Skeletal muscle tissue (tissue), 4 donors: ENCODE data around the gene TEX13B. TPM values are rescaled to one million over a fixed set of nuclear protein-coding genes. Genes with fewer than 3 reads are reported as not detected.
A peak's percentile ranks its signal among the peaks of the same experiment; 100 is the strongest.
"Not testable (repeated sequence)": the region's sequence is repeated elsewhere in the genome, so short reads cannot be mapped to it uniquely, and the experiment has no call there.

Experiments used
- H3K27ac ChIP-seq: one replicate; pipeline ENCODE4 v1.7.0; 2013; ENCODE audit warnings: mild to moderate bottlenecking, low read depth, low read length, inconsistent platforms
- H3K27me3 ChIP-seq, 3 donors: one replicate each; pipeline ENCODE4 v1.7.0; 2013; ENCODE audit warnings: low read length in 3 of 3; ENCODE audit not compliant: control insufficient read depth in 3 of 3, insufficient read depth in 3 of 3
- H3K36me3 ChIP-seq, 3 donors: one replicate each; pipeline ENCODE4 v1.7.0; 2013; ENCODE audit warnings: low read length in 3 of 3; ENCODE audit not compliant: control insufficient read depth in 3 of 3, insufficient read depth in 3 of 3
- H3K4me1 ChIP-seq, 3 donors: one replicate each; pipeline ENCODE4 v1.7.0; 2013; ENCODE audit warnings: low read length in 3 of 3, mild to moderate bottlenecking in 3 of 3; ENCODE audit not compliant: control insufficient read depth in 3 of 3, insufficient read depth in 3 of 3
- H3K4me3 ChIP-seq, 3 donors: one replicate each; pipeline ENCODE4 v1.7.0; 2013; ENCODE audit warnings: low read length in 3 of 3
- H3K9ac ChIP-seq, 3 donors: one replicate each; pipeline ENCODE4 v1.7.0; 2013; ENCODE audit warnings: low read length in 3 of 3, mild to moderate bottlenecking in 3 of 3, moderate library complexity in 2 of 3, low read depth in 1 of 3
- H3K9me3 ChIP-seq, 3 donors: one replicate each; pipeline ENCODE4 v1.7.0; 2013; ENCODE audit warnings: low read length in 3 of 3; ENCODE audit not compliant: control insufficient read depth in 3 of 3
- total RNA-seq: library from RNA; depleted of rRNA; stranded (reverse); fragments of >200 nt; gene quantifications from one replicate; pipeline ENCODE4 v1.2.3, GENCODE V29; 2014
- donor health status: Osteomylitis.

TEX13B gene
- total RNA-seq, 1 donor from 2014 or later, result not detected

- not testable (repeated sequence) for H3K36me3 ChIP-seq, H3K27ac ChIP-seq, H3K4me1 ChIP-seq, H3K9me3 ChIP-seq, H3K4me3 ChIP-seq, H3K27me3 ChIP-seq, H3K9ac ChIP-seq
Measured at GRCh38 chrX:107955337-107955736, 26.8 kb downstream of the TEX13B start.

- Histone ChIP-seq H3K36me3 (no peaks in the 10 kb centered on the region), H3K4me3 (no peak overlapping the region)
Measured at GRCh38 chrX:107940095-107940494, 42.1 kb downstream of the TEX13B start.

GRCh38 chrX:107936434-107936730 is 45.8 kb downstream of the TEX13B start:
- H3K36me3 ChIP-seq, result no peaks in the 10 kb centered on the region
- peaks cover 7 to 16% (median 8%) of the 10 kb centered on the region in 3 donors for H3K27me3 ChIP-seq
- H3K4me3 ChIP-seq, result no peak overlapping the region
- H3K9ac ChIP-seq, result no peak overlapping the region
- H3K27ac ChIP-seq, result no peak overlapping the region
- no peaks in the 10 kb centered on the region for H3K9me3 ChIP-seq
- H3K4me1 ChIP-seq, result peaks cover 0 to 6% (median 2%) of the 10 kb centered on the region in 3 donors

More at GRCh38 chrX:107940095-107940494, 42.1 kb downstream of the TEX13B start:
- Histone ChIP-seq H3K9ac (no peak overlapping the region), H3K9me3 (no peaks in the 10 kb centered on the region), H3K4me1 (peaks cover 0 to 6% (median 2%) of the 10 kb centered on the region in 3 donors), H3K27ac (no peak overlapping the region), H3K27me3 (peaks cover 7 to 16% (median 8%) of the 10 kb centered on the region in 3 donors)

- Histone ChIP-seq H3K4me3 (peak overlapping the region in 2 of 3 donors; percentile 29 to 30), H3K4me1 (peaks cover 0 to 6% (median 2%) of the 10 kb centered on the region in 3 donors), H3K9ac (no peak overlapping the region), H3K27me3 (peaks cover 7 to 16% (median 8%) of the 10 kb centered on the region in 3 donors), H3K9me3 (no peaks in the 10 kb centered on the region), H3K36me3 (no peaks in the 10 kb centered on the region), H3K27ac (no peak overlapping the region)
Measured at GRCh38 chrX:107935664-107936433, 46.3 kb downstream of the TEX13B start.

- Histone ChIP-seq H3K9ac (no peak overlapping the region), H3K9me3 (no peaks in the 10 kb centered on the region), H3K36me3 (no peaks in the 10 kb centered on the region), H3K27ac (no peak overlapping the region), H3K27me3 (peaks cover 7 to 16% (median 8%) of the 10 kb centered on the region in 3 donors), H3K4me1 (peaks cover 0 to 6% (median 2%) of the 10 kb centered on the region in 3 donors), H3K4me3 (no peak overlapping the region)
Measured at GRCh38 chrX:107935200-107935599, 47.0 kb downstream of the TEX13B start.

- H3K36me3 ChIP-seq, result no peaks in the 10 kb centered on the region
- peaks cover 7 to 11% (median 8%) of the 10 kb centered on the region in 3 donors for H3K27me3 ChIP-seq
- H3K4me1 ChIP-seq, result peaks cover 0 to 6% (median 2%) of the 10 kb centered on the region in 3 donors
- no peak overlapping the region for H3K9ac ChIP-seq
- H3K4me3 ChIP-seq, result no peak overlapping the region
- no peaks in the 10 kb centered on the region for H3K9me3 ChIP-seq
- no peak overlapping the region for H3K27ac ChIP-seq
Measured at GRCh38 chrX:107934262-107934661, 47.9 kb downstream of the TEX13B start.

Other genes with a start within 250 kb of the TEX13B start
- gene TSC22D3, start 206.6 kb downstream of the TEX13B start, total RNA-seq, result 30.3 TPM
- gene NCBP2L, start 204.6 kb downstream of the TEX13B start, total RNA-seq, result 1.0 TPM
- gene MID2, start 156.5 kb downstream of the TEX13B start, total RNA-seq, result 17.7 TPM
- not detected for gene VSIG1, start 62.7 kb upstream of the TEX13B start, total RNA-seq
- 57.9 TPM for gene PSMD10, start 109.2 kb upstream of the TEX13B start, total RNA-seq
- gene ATG4A, start 109.4 kb upstream of the TEX13B start, total RNA-seq, result 18.3 TPM